Measurements from ENCODE around the gene SMG6. TPM values are rescaled to one million over a fixed set of nuclear protein-coding genes. Genes with fewer than 3 reads are reported as not detected.

Gene SMG6
- total RNA-seq, 2 experiments from 2014 or later = 39.3 to 39.7 TPM

DNA sequence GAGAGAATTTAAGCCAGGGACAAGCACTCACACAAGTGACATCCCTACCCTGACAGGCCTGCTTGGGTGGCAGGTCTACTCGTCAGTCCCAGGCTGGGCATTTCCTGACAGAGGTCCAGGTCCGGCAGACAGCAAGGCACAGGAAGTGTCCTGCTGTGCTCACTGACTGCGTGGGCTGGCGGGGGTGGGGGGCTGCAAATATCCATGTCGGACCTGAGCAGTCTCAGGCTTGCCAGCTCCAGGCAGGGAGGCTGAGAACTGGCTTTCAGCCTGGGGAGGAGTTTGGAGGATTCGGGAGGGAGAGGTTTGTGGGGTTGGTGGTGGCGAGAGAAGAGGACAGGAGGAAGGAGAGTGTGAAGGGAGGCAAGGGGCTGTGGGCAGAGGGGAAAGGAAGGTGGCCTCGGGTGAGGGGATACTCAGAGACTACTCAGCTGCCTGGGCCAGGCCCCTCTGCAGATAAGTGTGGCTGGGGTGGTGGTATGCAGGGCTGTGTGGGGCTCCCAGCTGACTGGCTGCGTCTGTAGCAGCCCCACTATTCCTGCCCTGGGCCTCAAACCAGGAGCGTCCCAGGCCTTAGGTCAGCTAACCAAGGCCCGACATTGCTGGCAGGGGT lies 240.9 kb downstream of the SMG6 start:
- Histone ChIP-seq H3K27ac (ENCODE audit: low read depth in 1 of 2, low read length in 2 of 2) (no peak overlapping the region), H3K27me3 (ENCODE audit: control insufficient read depth in 1 of 2, insufficient read depth in 2 of 2, low read length in 2 of 2) (peaks cover 4 to 6% of the 10 kb centered on the region in 2 experiments), H3K36me3 (ENCODE audit: insufficient read depth, low read length) (peaks cover 63% of the 10 kb centered on the region), H3K4me3 (ENCODE audit: low read length) (no peak overlapping the region), H3K9me3 (ENCODE audit: control insufficient read depth in 1 of 2, insufficient read depth in 1 of 2, low read length in 2 of 2) (peaks cover 0 to 6% of the 10 kb centered on the region in 2 experiments), H3K4me1 (ENCODE audit: insufficient read depth, low read length) (peaks cover 44% of the 10 kb centered on the region)
- TF ChIP-seq, protein P1, sequence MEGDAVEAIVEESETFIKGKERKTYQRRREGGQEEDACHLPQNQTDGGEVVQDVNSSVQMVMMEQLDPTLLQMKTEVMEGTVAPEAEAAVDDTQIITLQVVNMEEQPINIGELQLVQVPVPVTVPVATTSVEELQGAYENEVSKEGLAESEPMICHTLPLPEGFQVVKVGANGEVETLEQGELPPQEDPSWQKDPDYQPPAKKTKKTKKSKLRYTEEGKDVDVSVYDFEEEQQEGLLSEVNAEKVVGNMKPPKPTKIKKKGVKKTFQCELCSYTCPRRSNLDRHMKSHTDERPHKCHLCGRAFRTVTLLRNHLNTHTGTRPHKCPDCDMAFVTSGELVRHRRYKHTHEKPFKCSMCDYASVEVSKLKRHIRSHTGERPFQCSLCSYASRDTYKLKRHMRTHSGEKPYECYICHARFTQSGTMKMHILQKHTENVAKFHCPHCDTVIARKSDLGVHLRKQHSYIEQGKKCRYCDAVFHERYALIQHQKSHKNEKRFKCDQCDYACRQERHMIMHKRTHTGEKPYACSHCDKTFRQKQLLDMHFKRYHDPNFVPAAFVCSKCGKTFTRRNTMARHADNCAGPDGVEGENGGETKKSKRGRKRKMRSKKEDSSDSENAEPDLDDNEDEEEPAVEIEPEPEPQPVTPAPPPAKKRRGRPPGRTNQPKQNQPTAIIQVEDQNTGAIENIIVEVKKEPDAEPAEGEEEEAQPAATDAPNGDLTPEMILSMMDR (IDR thresholded peaks at IDR 0.05) = no peak
- H3K36me3 Mint-ChIP-seq (ENCODE audit: low read depth) = peaks cover 76% of the 10 kb centered on the region
- peaks cover 14% of the 10 kb centered on the region for H3K4me1 Mint-ChIP-seq (ENCODE audit: low read depth)
- intact Hi-C loops (cut with DNase I, micrococcal nuclease) = no loop called here
- ChIA-PET POLR2A (no interaction called here), CTCF (interaction anchor here (1.3 to 1.5 kb wide), 2 partner anchors 8 to 182 kb away, joined by 3 read pairs; partner anchors contain the start of gene HIC1)
- H3K27me3 Mint-ChIP-seq = peaks cover 43% of the 10 kb centered on the region
- no peak overlapping the region for H3K27ac Mint-ChIP-seq
- ATAC-seq (ENCODE audit: poor library complexity) = no peak
- no peak for DNase-seq
- no peak overlapping the region for H3K4me3 Mint-ChIP-seq
- no peaks in the 10 kb centered on the region for H3K9me3 Mint-ChIP-seq

DNA sequence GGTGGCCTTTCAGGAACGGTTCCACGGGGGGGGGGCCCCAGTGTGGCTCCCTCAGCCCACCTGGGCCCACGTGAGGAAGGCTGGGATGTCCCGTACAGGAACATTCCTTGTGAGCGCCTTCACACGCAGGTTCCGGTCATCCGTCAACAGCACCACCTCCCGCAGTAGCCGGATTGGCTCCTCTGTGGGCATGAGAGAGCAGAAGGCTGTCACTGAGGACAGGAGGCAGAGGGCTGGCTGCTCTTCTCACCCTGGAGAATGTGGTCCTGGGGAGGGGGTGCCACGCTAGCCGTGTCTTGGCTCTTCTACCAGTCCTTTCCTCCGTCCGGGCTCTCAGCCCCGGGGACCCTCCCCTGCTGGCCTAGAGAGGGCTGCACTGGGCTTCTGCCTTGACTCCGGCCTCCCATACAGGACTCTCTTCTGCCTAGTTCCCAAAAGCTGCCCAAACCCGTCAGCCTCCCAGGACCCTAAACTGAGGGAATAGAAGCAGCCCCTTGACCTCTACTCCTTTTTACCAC lies 242.1 kb downstream of the SMG6 start:
- H3K4me1 ChIP-seq (ENCODE audit: insufficient read depth, low read length) = peaks cover 43% of the 10 kb centered on the region
- ATAC-seq (ENCODE audit: poor library complexity) = no peak
- Mint-ChIP-seq H3K36me3 (ENCODE audit: low read depth) (peaks cover 65% of the 10 kb centered on the region), H3K27me3 (peaks cover 43% of the 10 kb centered on the region), H3K4me3 (no peak overlapping the region), H3K4me1 (ENCODE audit: low read depth) (peaks cover 17% of the 10 kb centered on the region), H3K9me3 (no peaks in the 10 kb centered on the region), H3K27ac (no peak overlapping the region)
- peaks cover 4 to 6% of the 10 kb centered on the region in 2 experiments for H3K27me3 ChIP-seq (ENCODE audit: control insufficient read depth in 1 of 2, insufficient read depth in 2 of 2, low read length in 2 of 2)
- H3K4me3 ChIP-seq (ENCODE audit: low read length) = no peak overlapping the region
- H3K9me3 ChIP-seq (ENCODE audit: control insufficient read depth in 1 of 2, insufficient read depth in 1 of 2, low read length in 2 of 2) = peaks cover 0 to 6% of the 10 kb centered on the region in 2 experiments
- no peak overlapping the region for H3K27ac ChIP-seq (ENCODE audit: low read depth in 1 of 2, low read length in 2 of 2)
- intact Hi-C loops (cut with DNase I, micrococcal nuclease) = no loop called here
- peak in 1 of 14 experiments; percentile 26 for DNase-seq
- POLR2A ChIA-PET = no interaction called here
- CTCF ChIA-PET = no interaction called here
- TF ChIP-seq, protein P1 (IDR thresholded peaks at IDR 0.05) = no peak
- peaks cover 51% of the 10 kb centered on the region for H3K36me3 ChIP-seq (ENCODE audit: insufficient read depth, low read length)

DNA sequence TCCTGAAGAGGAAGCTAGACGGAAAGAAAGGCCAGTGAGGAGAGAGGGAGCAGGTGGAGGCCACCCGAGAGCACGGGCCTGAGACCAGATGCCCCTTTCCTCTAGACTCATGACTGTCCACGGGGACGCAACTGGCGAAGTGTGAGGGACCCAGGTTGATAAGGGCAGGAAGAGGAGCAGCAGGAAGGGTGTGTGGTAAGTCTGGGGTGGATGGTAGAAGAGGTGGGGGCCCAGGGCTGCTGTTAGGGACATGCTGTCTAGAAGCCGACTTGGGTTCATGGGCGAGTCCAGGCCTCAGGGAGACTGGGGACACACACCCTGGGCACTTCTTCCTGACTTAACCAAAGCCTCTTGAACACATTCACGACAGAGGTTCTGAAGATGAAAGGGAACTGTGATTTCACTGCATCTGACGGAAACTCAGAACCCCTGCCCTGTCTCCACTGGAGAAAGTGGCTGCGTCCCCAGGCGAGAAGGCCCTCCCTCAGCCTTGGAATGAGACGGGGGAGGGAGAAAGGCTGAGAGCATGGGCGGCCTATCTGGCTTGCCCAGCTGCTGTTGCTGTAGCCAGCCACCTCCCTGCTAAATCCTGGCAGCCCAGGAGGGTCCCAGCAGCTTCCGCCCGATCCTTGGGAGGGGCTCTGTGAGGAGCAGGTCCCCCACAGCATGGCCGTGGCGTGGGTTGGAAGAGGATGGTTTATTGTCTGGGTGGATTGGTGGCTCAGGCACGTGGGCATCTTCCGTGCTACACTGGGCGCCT lies 242.7 kb downstream of the SMG6 start:
- ChIA-PET POLR2A (no interaction called here), CTCF (interaction anchor here (1.0 kb wide), 1 partner anchor 184 kb away, joined by 4 read pairs; no protein-coding TSS in a partner anchor)
- Histone ChIP-seq H3K36me3 (ENCODE audit: insufficient read depth, low read length) (peaks cover 45% of the 10 kb centered on the region), H3K27me3 (ENCODE audit: control insufficient read depth in 1 of 2, insufficient read depth in 2 of 2, low read length in 2 of 2) (peaks cover 4 to 6% of the 10 kb centered on the region in 2 experiments), H3K9me3 (ENCODE audit: control insufficient read depth in 1 of 2, insufficient read depth in 1 of 2, low read length in 2 of 2) (peaks cover 0 to 6% of the 10 kb centered on the region in 2 experiments), H3K27ac (ENCODE audit: low read depth in 1 of 2, low read length in 2 of 2) (no peak overlapping the region), H3K4me3 (ENCODE audit: low read length) (no peak overlapping the region), H3K4me1 (ENCODE audit: insufficient read depth, low read length) (peaks cover 48% of the 10 kb centered on the region)
- peak overlapping the region; percentile 40 for H3K4me3 Mint-ChIP-seq
- peak in 1 of 14 experiments; percentile 26 for DNase-seq
- no peaks in the 10 kb centered on the region for H3K9me3 Mint-ChIP-seq
- H3K4me1 Mint-ChIP-seq (ENCODE audit: low read depth) = peaks cover 18% of the 10 kb centered on the region
- ATAC-seq (ENCODE audit: poor library complexity) = no peak
- H3K27me3 Mint-ChIP-seq = peaks cover 38% of the 10 kb centered on the region
- peaks cover 59% of the 10 kb centered on the region for H3K36me3 Mint-ChIP-seq (ENCODE audit: low read depth)
- H3K27ac Mint-ChIP-seq = no peak overlapping the region
- TF ChIP-seq, protein P1 (IDR thresholded peaks at IDR 0.05) = no peak
- intact Hi-C loops (cut with DNase I, micrococcal nuclease) = no loop called here

All from CD4-positive, alpha-beta T cell (primary cell).